NAMALWA (cell line): ENCODE data around the gene METTL9.
A peak's percentile ranks its signal among the peaks of the same experiment; 100 is the strongest.
"Not testable (repeated sequence)": the region's sequence is repeated elsewhere in the genome, so short reads cannot be mapped to it uniquely, and the experiment has no call there.

Experiments used
- DNase-seq: peaks from one replicate; pipeline ENCODE4 v3.0.0-alpha.2; 2015; ENCODE audit warnings: low spot score

METTL9 gene

DNA sequence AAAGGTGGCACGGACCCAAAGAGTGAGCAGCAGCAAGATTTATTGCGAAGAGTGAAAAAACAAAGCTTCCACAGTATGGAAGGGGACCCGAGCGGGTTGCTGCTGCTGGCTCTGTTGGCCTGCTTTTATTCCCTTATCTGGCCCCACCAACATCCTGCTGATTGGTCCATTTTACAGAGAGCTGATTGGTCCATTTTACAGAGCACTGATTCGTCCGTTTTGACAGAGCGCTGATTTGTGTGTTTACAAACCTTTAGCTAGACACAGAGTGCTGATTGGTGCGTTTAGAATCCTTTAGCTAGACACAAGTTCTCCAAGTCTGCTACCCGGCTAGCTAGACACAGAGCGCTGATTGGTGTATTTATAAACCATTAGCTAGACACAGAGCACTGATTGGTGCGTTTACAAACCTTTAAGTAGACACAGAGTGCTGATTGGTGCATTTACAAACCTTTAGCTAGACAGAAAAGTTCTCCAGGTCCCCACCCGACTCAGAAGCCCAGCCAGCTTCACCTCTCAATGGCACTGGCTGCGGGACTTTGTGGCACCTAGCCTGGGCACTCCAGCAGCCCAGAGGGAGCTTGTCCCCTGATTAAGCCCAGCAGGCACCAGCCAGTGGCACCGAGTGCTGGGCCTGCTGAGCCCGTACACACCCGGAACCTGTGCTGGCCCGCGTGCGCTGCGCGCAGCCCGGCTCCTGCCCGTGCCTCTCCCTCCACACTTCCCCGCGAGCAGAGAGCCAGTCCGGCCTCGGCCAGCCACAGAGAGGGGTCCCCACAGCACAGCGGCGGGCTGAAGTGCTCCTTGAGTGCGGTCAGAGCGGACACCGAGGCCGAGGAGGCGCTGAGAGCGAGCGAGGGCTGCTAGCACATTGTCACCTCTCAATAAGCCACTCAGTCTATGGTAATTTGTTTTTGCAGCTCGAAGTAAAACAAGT, 37.9 kb downstream of the METTL9 start:
- DNase-seq: no peak

DNA sequence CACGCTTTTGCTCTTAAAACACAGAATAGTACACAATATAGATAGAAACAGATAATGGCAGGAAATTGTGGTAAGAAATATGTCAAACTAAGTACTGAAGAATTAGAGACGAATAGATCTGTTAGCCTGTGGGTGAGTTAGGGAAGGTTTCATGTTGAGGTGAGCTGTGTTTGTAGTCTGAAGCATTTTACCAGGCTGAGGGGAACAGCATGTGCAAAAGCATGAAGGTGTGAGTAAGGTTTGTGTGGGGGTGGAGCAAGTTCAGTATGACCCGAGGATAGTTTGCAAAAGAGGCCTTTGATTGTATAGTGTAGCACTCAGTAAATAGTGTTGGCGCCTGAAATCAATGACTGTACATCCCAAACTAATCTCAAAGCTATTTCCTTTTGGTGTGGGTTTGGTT, 39.2 kb downstream of the METTL9 start:
- no peak for DNase-seq

- no peak for DNase-seq
These were observed 40.1 kb downstream of the METTL9 start for GRCh38 chr16:21639493-21639892.

DNA sequence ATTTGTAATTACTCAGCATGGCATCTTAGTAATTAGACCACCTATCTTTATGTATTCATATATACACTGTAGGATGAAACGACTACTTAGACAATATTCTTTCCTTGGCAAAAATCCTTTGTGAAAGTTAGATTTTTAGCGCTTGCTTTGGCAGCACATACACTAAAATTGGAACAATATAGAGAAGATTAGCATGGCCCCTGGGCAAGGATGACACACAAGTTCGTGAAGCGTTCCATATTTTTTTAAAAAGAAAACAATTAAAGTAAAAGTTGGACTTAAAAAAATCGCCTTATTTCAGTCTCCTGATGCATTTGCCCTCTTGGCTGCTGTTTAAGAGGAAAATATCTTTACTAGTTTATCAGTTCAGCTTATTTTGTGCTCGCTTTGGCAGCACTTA, 42.5 kb downstream of the METTL9 start:
- DNase-seq: no peak

- DNase-seq: no peak
These were observed 43.5 kb downstream of the METTL9 start for GRCh38 chr16:21642861-21643260.

DNA sequence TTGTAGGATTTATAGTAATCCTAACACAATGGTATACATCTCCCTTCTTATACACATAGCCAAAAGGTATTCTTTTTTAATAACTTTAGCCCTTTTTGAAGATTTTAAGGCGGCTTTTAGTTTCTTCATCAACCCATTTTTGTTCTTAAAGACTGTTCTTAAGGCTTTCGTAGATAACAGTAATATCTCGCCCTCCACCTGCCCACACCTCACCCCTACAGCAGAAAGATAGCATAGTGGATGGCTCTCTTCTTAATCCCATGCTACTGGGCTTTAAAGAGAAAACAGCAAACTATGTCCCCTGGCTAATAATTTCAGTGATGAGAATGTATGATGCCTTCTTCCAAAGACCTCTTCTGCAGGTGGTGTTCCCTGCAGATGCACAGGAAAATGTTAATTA, 44.4 kb downstream of the METTL9 start:
- DNase-seq: no peak

DNA sequence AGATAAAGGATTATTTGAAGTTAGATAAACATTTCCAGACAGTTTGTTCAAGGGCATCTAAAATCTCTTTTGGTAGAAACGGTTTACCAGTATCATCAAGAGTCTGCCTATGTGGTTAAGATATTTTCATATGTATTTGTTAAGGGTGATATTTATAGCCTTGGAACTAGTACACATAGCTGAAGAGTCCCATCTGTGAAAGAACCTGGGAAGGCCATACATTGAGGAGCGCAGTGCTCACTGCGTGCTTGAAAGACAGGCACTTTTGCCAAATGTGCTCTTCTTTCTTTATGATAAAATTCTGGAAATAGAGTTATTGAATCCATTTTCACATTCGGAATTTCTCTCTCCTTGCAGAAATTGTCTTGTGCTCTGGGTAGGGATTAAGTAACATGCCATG, 45.3 kb downstream of the METTL9 start:
- DNase-seq: peak; percentile 65

- peak; percentile 90 for DNase-seq
These were observed 45.9 kb downstream of the METTL9 start for GRCh38 chr16:21645261-21645721.

GRCh38 chr16:21646091-21646490, 46.7 kb downstream of the METTL9 start:
- peak; percentile 30 for DNase-seq

DNA sequence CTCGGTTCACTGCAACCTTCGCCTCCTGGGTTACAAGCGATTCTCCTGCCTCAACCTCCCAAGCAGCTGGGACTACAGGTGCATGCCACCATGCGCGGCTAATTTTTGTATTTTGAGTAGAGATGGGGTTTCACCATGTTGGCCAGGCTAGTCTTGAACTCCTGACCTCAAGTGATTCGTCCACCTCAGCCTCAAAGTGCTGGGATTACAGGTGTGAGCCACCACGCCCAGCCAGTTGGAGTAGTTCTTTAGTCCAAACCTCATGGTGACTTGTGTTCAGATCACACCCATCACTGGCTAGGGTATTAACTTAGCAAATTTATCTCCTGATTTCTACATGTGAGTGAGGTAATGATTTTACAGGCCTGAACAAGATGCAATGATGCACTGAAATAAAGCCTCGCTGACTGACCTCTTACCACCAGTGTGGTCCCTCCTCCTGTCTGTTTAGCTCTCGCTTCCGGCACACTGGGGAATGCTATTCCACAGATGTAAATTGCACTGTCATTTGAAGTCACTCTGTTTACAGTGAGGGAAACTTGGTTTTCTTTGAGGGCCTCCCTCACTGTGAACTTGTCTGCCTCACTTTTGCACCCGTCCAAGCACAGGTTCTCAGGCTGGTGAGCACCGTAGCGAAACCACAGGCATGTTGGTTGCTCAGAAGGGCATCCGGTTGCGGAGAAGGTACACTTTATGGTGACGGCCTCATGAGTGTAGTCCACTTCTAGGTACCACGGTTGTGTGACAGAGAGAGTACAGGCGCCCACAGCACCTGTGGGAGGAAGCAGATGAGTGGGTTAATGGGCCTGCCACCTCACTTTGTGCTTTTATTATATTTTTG, 47.6 kb downstream of the METTL9 start:
- peak; percentile 89 for DNase-seq

GRCh38 chr16:21647562-21648164, 48.3 kb downstream of the METTL9 start:
- DNase-seq: no peak

GRCh38 chr16:21649826-21650406, 50.5 kb downstream of the METTL9 start:
- DNase-seq: not testable (repeated sequence)

DNA sequence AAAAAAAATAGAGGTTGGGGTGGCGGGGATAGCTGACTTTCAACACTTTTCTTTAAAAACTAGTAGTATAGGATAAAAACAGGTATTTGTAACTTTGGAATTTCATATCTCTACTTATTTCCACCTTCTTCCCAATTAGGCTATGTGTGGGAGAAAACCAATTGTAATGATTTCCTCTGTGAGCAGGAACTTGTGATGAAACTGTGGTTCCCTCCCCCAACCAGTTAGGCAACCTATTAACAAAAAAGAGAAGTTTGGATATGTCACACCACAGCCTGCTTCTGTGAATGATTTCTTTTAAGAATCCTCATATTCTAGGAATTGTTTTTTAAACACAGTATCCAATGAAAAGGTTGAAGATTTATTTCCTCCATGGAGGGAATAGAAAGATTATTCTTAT, 51.1 kb downstream of the METTL9 start:
- DNase-seq: no peak

DNA sequence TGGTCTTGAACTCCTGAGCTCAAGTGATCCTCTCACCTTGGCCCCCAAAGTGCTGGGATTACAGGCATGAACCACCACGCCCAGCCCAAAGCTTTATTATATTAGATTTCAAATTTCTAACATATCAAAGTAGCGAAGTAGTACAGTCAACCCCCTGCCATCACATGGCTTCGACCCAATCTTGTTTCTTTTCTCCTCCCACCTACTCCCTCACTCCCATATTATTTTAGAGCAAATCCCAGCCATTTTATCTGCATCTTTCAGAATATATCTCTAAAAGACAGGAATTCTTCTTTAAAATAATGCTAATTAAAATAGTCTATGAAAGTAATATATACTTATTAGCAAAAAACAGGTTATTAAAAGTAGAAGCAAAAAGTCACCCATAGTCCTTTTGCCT, 52.1 kb downstream of the METTL9 start:
- no peak for DNase-seq

DNA sequence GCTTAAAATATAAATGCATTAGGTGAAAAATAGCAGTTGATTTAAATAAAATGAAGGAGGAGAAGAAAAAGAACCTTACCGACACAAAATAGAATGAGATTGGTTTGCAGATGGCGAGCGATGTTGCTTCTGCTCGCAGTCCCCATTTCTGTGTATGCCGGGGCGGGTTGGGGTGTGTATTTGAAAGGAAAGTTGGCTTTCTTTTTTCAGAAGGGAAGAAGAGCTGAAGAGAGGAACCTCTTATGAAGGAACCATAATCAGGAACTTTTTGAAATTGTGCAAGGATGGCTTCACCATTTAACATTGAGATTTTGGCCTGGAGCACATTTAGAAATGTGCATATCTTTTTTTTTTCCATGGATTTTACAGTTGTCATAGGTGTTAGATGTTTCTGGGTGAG, 53.1 kb downstream of the METTL9 start, which contains the start of gene IGSF6:
IGSF6 (minus strand) TSS at position 156 of the 400 bp plus-strand sequence; CDS start at position 146, 10 bp downstream.
- no peak for DNase-seq

- no peak for DNase-seq
These were observed 54.2 kb downstream of the METTL9 start for GRCh38 chr16:21653571-21653970.

DNA sequence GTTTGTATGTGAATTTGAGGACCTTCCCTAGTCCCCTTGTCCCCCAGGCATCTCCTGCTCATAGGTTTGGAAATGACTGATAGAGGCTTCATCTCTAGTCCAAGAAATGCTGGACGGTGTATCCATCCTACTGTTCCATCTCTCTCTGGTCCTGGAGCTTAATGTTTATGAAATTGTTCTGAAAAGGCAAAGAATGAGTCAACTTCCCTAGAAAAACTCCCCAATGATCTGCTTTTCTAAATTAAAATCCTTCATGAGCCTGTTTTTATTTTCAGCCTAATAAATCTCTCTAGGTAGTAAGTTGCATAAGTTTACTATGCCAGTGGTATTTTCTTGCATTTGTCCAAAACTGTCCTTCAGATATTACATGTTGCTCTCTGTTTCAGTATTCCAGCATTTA, 55.1 kb downstream of the METTL9 start:
- DNase-seq: no peak

- DNase-seq: no peak
These were observed 55.5 kb downstream of the METTL9 start for GRCh38 chr16:21654881-21655280.

DNA sequence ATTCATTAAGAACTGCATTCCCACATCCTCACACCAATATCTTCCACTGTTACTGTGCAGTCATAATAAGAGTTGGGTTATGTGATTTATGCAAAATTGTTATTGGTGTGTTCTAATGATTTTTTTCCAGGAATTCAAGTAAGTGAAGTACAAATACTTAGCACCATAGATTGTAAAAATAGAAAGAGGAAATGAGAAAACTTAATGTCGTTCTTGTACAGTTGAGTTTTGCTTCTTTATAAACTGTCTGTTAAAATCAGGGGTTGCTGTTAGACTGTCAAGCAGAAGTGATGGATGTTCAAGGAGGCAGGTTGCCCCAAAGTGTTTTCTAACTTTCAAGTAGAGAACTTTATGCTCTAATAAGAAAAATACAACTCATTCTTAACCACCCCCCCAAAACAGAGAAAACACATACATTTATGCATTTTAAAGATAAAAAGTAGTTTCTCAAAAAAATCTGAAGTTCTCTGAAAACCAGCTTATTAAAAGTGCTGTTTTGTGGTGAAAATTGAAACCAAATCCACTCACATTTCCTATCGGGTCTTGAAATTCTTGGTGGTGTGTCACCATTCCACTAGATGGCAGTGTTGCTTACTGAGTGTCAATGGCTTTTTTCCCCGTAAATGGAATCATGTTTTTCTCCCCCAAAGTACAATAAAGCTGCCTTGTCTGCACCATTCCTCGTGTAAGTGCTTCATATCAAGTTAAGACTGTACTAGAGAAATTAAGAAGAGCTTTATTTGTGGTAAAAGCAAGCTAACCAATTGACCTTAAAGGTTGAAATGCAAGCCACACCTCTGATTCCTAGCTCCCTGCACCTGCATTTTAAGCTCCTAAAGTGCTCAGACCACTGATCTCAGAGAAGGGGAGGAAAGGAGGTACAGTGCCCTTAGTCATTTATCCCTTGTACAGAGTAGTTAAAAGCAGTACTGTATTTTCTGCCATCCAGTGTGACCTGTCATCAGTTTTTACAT, 57.7 kb downstream of the METTL9 start:
- peak; percentile 80 for DNase-seq

GRCh38 chr16:21659124-21659523, 59.7 kb downstream of the METTL9 start:
- DNase-seq: no peak
